ENCODE data around the gene NOD1.
A peak's percentile ranks its signal among the peaks of the same experiment; 100 is the strongest.
"Not testable (repeated sequence)": the region's sequence is repeated elsewhere in the genome, so short reads cannot be mapped to it uniquely, and the experiment has no call there.

NOD1 gene, protein sequence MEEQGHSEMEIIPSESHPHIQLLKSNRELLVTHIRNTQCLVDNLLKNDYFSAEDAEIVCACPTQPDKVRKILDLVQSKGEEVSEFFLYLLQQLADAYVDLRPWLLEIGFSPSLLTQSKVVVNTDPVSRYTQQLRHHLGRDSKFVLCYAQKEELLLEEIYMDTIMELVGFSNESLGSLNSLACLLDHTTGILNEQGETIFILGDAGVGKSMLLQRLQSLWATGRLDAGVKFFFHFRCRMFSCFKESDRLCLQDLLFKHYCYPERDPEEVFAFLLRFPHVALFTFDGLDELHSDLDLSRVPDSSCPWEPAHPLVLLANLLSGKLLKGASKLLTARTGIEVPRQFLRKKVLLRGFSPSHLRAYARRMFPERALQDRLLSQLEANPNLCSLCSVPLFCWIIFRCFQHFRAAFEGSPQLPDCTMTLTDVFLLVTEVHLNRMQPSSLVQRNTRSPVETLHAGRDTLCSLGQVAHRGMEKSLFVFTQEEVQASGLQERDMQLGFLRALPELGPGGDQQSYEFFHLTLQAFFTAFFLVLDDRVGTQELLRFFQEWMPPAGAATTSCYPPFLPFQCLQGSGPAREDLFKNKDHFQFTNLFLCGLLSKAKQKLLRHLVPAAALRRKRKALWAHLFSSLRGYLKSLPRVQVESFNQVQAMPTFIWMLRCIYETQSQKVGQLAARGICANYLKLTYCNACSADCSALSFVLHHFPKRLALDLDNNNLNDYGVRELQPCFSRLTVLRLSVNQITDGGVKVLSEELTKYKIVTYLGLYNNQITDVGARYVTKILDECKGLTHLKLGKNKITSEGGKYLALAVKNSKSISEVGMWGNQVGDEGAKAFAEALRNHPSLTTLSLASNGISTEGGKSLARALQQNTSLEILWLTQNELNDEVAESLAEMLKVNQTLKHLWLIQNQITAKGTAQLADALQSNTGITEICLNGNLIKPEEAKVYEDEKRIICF

DNA sequence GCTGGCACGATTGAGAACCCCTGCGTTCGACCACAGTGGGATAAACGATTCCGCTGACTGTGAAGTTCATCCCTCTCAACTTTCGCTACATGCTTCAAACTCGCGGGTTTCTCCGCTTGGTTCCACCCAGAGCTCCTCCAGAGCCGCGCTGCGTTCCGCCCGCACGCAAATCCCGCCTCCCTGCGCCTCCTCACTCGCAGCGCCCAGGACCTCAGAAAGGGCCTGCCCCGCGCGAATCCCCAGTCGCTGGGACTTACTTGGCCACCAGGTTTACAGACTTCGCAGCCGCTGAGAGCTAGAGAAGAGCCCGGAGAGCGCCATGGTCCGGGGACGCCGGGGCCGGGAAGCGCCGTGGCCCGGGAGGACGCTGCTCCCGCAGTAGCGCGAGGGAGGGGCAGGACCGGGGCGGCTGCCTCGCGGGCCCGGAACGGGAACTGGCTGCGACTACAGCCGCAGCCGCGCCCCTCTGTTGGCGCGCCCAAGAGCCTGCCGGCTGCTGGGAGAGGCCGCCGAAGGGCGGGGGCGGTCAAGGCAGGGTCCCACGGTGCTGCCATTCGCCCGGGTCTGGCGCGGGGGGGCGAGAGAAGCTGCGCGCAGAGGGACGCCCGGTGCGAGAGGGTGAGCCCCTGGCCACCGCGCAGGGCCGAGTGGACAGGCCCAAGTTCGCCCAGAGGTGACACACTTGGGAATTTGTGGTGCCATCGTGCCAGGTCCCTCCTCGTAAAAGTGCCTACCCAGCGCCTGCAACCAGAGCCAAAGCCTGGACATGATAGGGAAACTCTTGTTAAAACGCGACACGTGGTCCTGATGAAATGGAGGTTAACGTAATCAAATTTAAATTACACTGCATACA lies at the start of gene NOD1:
Gene NOD1 (minus strand): TSS at position 436 of the 853 bp plus-strand sequence. CDS start 21,863 bp downstream, outside the sequence.
- peak; percentile 83 for DNase-seq (ENCODE audit: low read depth)

DNA sequence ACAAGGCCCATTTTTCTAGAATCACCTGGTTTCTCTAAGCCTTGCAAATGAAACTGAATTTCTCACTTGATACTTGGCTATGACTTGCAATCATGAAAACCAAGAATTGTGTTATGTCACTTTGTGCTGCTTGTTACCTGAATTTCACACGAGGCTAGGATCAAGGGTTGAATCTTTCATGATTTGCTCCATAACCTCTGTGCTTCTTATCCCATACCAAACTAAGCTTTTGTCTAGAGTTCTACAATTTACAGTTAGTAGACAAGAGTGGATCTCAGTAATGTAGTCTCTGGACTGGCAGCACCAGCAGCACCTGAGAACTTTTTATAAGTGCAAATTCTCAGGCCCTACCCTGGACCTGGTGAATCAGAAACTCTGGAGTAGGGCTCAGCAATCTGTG lies 48.7 kb upstream of the NOD1 start:
- not testable (repeated sequence) for DNase-seq (ENCODE audit: low read depth)

DNA sequence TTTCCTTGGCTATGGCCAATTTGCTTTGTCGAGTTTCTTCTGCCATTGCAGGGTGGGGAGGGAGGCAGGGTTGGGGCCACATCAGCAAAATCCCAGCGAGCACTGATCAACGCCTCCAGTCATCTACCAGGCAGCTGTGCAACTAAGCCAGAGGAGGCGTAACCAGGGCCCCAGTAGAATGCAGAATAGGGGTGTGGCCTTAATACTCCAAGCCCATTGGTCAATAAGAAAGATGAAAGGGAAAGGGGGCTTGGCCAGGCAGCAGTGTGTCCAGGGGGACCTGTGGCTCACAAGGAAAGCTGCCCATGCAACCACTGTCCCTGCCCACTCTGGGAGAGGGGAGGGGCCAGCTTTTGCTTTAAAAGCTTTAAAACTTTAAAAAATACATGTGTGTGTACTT lies 47.6 kb upstream of the NOD1 start:
- no peak for DNase-seq (ENCODE audit: low read depth)

DNA sequence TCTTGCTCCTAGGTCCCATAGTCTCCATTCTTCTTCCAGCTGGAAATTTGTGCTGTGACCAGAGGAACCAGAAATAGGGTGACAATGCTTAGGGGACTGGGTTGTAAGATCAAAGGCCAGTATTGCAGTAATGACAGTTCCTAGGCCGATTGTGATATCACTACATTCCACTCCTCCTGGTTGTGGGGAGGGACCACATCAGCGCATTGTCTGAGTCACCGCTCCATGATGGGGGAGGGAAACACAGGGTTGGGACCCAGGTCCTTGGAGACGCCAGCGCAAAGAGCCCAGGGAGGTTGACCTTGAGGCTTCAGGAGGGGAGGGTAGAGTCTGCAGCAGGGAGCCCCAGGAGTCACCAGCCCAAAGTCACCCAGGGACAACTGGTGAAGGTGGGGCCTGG lies 46.8 kb upstream of the NOD1 start:
- DNase-seq (ENCODE audit: low read depth): no peak

DNA sequence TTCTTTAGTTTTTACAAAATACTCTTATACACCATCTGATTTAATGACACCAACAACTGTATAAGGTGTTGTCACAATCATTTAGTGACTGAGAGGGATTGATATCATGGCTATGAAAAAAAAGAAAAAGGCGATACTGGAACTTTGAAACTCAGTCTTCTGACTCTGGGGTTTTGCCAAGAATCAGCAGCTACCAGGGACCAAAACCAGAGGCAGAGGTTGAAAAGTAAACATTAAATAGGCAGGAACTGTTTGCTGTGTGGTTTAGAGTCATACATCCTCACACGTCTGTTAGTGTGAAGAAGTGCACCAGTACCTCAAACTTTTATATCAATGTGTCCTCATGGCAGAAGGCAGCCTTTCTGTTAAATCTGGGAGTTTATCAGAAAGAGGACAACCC lies 46.0 kb upstream of the NOD1 start:
- DNase-seq (ENCODE audit: low read depth): no peak

DNA sequence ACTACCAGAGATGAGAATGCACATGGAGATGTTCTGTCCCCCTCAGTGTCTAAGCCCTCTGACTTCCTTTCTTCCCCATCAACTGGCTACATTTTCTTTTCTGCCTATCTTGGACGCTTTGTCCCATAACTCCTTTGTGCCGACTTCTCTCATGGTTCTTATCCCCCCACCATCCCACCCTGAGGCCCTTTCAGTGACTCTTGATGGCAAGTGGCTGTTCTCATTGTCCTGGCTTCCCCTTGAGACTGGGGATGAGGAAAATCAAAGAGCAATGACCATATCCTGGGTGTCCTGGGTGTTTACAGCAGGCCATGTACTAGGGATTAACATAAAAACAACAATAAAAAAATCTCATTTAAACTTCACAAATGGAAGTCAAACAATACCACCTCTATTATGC lies 44.9 kb upstream of the NOD1 start:
- DNase-seq (ENCODE audit: low read depth): no peak

DNA sequence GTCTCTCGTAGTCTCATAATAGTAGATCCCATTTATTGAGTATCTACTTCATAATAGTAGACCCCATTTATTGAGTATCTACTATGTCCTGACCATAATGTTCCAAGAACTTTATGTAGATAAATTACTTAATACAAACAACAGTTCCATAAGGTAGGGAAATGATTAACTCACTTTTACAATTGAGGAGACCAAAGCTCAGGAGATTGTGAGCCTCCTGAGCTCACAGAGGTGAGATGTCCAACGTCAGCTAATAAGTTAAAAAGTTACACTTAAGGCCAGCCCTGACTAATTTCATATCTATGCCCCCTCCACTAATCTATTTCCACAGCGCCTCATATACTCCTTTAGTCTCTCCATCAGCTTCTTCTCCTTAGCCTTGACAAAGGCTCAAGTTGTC lies 43.6 kb upstream of the NOD1 start:
- no peak for DNase-seq (ENCODE audit: low read depth)

DNA sequence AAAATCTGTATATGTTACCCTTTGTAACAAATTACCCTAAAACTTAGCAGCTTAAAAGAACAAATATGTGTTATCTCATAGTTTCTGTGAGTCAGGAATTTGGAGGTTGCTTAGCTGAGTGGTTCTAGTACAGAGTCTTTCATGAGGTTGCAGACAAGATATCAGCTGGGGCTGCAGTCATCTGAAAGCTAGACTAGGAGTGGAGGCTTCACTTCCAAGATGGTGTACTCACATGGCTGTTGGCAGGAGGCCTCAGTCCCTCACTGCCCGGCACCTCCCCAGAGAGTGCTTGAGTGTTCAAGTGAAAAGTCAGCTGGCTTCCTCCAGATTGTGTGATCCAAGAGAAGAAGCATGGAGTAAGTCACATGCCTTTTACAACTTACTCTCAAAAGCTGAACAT lies 42.9 kb upstream of the NOD1 start:
- peak; percentile 73 for DNase-seq (ENCODE audit: low read depth)

DNA sequence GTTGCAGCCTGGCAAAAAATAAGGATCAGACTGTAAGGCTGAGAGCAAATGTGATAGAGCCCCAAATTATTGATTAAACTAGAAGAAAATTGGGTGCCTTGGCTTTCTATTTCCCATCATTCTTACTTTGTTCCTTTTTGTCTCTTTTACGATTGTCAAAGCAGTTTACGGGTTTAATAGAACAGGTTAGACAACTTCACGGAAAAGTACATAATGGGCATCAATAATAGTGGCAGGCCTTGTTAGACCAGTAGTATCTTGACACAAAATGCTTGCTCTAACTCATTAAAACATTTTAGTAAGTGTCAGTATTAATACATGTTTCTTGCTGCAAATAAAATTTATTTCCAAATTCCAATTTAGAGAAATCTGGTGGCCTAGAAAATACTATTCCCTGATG lies 40.5 kb upstream of the NOD1 start:
- DNase-seq (ENCODE audit: low read depth): no peak

DNA sequence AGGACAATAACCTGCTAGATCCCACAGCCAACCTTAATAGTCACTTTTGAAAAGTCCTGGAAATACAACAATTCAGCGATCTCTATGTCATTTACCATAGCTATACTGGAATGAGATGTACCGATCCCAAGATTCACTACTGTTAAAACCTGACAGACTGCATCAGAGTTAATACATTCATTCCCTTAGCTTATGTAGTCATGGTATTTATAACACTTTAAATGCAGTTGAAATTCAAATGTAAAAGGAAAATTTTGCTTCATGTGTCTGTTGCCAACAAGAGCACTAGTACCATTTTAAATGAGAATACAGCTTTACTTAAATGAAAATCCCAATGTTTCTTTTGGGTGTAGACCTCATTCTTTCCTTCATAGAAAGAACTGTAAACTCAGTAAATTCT lies 37.2 kb upstream of the NOD1 start:
- DNase-seq (ENCODE audit: low read depth): no peak

DNA sequence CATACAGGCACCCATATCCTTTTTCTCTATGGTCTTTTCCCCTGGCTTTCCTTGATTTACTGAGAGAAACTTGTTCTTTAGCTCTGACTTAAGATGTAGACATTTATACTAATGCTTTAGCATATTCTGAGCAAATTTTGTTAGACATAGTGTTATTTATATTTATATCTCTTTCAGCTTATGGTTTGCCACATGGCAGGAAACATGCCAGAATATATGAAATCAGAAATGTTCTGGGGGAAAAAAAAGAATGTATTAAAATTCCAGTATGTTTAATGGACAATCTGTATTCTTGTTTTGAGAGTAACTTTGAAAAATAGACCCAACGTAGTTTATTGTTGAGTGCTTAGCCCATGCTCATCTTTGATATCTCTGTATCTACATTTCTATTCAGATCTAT lies 36.2 kb upstream of the NOD1 start:
- no peak for DNase-seq (ENCODE audit: low read depth)

DNA sequence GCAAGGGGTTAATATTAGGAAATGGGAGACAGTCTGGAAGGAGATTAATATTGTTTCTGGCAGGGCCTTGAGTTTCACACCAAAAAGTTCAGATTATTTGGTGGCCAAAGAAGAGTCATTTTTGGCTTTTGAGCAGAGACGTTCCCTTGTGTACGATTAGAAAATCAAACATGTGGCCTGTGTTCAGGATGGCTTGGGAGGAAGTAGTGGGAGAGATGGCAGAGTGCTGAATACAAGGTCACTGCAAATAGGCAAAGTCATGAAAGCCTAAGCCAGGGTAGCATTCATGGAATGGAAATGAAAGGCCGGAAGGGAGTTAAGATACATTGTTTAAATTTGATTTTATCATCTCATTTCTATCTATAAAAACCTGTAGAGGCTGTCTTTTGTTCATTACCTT lies 35.6 kb upstream of the NOD1 start:
- DNase-seq (ENCODE audit: low read depth): no peak

DNA sequence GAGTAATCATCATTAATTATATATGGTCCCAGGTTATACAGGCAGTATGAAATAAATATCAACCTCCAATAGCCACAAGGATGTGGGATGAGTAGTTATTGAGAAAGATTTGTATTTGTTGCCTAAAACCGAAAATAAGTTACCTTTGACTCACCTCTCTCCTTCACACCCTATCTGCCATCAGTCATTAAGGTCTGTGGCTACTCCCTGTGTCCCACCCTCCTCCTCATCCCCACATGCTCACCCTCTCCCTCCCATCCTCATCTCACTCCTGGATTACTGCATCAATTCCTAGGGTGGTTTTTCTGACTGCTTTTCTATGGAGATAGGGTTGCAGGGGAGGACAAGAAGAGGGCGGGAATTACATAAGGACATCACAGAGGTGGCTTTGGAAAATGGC lies 35.2 kb upstream of the NOD1 start:
- no peak for DNase-seq (ENCODE audit: low read depth)

DNA sequence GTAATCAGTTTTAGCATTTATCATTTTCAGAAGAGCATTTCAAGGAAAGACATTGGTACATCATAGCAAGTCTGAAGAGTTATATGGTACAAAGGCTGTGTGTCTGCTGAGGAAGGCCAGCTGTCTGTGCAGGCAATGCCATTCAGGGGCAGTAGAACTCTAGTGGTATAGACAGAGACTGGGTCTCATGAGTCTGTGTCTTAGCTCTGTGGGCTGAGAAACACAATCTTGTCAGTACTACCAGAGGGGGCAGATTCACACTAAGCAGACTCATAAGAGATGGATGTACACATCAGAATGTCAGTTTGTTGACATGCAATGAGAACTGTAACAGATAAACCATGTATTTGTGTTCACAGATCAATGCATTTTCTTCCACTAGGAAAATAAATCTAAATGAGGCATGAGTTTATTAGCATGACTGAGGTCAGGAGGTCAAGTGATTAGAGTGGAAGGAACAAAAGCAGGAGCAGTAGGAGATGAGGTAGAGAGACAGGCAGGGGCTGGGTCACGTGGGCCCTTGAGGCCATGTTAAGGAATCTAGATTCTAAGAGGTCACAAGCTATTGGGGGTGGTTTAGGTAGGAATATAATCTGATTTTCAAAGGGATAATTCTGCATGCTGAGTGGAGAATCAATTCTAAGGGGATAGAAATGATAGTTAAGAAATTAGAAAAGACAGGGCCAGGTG lies 33.5 kb upstream of the NOD1 start:
- DNase-seq (ENCODE audit: low read depth): no peak

DNA sequence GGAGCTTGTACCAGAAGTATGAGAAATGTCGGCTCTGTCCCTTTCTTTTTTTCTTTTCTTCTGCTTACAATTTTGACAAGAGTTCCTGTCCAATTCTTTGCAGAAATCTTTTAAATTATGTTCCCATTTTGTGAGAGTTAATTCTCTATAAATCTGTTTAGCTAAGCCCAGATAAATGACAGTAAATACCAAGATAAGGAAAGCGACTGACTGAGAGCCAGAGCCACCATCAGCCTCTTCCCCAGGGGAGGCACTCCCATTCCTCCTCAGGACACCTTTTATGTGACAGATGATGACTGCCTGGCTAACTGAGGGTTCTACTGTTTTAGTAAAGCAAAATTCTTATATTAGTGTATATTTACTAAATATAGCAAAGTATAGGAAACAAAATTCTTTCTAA lies 32.9 kb upstream of the NOD1 start:
- no peak for DNase-seq (ENCODE audit: low read depth)

DNA sequence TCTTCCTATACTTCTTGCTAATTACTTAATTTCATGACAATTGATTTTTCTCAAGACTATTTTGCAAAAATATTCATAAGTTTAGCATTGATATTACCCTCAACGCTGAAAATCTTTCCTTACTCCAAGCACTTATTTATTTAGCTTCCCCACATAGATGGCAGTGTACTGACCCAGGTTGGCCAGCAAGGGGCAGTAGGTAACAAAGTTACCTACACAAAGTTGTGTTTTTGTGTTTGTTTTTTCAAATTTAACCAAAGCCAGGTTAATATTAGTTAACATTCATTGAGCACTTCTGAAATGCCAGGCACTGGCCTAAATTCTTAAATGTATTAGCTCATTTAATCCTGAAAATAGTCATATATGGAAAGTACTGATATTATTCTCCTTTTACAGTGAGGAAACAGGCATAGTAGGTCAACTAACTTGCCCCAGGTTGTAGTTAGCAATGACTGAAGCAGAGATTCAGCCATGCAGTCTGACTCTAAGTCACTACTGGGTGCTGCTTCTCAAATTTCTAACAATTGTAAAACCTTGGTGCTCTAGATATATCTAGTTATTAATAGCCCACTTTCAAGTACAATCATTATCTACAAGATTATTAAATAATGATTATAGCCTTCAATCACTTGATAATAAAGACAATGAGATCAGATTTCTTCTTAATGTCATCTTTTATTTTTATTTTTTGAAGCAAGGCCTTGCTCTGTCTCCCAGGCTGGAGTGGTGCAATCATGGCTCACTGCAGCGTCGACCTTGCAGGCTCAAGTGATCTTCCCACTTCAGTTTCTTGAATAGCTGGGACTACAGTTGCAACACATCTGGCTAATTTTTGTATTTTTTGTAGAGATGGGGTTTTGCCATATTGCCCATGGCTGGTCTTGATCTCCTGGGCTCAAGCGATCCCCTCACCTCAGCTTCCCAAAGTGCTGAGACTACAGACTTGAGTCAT lies 31.8 kb upstream of the NOD1 start:
- peak; percentile 55 for DNase-seq (ENCODE audit: low read depth)

DNA sequence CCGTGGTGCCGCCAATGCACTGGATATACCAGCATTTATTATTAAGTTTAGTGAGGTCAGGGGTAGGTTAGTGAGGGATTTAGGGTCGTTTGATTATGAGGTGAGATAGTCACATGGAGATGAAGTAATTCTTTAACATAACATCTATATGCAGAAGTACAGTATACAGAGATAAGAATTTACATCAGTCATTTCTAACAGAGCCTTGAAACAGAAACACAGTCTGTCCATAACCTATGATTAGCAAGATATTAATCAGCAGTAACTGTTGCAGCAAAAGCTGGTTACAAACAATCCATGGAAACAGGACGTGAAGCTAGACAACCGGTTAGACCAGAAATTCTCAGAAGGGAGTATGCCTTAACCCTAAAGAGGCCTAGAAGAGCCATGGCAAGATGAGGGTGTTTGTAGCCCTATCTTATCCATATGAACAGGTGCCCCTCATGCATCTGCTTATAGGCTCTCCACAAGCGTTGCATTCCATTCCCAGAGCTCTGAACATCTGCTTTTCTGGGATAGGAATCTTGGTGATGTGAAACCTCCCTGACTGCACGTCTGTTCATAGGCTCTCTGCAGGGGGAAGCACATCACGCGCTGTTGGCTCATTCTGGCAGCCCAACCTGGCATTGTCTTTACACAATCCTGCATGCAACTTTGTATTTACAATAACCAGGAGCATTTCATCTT lies 30.7 kb upstream of the NOD1 start:
- not testable (repeated sequence) for DNase-seq (ENCODE audit: low read depth)

DNA sequence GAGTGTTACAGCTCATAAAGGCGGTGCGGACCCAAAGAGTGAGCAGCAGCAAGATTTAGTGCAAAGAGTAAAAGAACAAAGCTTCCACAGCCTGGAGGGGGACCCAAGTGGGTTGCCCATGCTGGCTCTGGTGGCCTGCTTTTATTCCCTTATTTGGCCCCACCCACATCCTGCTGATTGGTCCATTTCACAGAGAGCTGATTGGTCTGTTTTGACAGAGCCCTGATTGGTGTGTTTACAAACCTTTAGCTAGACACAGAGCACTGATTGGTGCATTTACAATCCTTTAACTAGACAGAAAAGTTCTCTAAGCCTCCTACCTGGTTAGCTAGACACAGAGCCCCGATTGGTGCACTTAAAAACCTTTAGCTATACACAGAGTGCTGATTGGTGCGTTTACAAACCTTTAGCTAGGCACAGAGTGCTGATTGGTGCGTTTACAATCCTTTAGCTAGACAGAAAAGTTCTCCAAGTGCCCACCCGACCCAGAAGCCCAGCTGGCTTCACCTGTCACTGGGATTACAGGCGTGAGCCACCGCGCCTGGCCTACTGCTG lies 28.8 kb upstream of the NOD1 start:
- not testable (repeated sequence) for DNase-seq (ENCODE audit: low read depth)

DNA sequence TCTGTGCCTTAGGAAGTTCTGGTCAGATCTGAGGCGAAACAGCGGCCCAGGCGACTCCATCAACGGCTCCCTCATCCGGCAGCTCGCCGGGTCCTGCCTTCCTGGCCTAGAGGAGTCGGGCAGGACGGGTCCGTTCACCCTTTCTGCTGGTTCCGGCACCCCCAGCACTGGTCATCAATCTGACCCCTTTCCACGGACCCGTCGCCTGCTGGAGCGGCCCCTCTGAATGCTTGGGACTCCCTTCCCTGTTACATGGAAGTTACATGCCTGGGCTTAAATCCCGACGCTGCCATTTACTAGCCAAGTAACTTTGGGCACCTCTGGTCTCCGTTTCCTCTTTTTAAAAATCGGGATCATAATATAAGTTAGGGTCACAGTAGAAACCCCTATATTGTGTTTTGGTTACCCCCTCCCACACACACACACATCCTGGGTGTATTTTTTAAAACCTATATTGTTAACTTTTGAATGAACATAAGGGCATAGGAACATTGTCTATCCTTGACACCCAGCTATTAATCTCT lies 26.7 kb upstream of the NOD1 start:
- no peak for DNase-seq (ENCODE audit: low read depth)

All from iris pigment epithelial cell (primary cell).